GM18951 (cell line): Measurements from ENCODE around the gene CLBA1.

Experiments
- POLR2A ChIP-seq: IDR thresholded peaks from 4 replicates; pipeline ENCODE4 v1.6.1; 2011; ENCODE audit warnings: mild to moderate bottlenecking; ENCODE audit not compliant: insufficient read length, insufficient read depth; ENCODE audit errors: extremely low read depth
- in situ Hi-C: fragments of 300-500 bp; cut with MboI; formaldehyde crosslinking; loops from one replicate; pipeline ENCODE4 v1.12.0; 2022; ENCODE audit warnings: low sequenced_read_pairs, mixed read lengths, inconsistent platforms; ENCODE audit not compliant: unreplicated experiment

The CLBA1 gene

DNA sequence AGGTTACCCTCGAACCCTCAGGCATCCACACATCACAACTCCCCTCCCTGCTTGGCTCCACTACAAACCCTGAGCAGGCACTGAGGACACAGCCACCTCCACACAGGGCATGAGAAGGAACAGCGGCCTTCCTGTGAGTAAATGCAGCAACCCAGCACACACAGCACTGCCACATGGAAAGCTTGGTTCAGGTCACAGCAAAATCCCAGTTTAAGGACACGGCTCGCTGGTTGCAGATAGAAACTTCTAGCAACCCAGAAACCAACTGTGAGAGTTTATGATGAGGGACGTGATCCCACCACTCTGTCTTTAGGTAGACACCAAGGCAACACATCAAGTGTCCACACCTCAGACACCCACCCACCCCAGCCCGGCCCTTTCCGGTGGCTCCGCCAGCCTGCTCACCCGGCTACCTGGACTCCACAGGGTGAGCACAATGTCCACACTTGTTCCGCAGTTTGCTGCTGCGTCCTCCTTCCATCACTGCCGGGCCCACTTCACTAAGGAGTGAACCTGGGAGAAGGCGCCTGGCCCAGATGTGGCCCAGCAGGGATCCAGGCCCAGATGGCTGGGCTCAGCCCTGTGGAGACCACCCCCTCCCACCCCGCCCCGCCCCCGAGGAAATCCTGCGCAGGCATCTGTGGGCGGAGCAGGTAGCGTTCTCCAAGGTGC is 22.1 kb downstream of the CLBA1 start:
- in situ Hi-C loops = no loop called here
- peak; percentile 16 for TF ChIP-seq POLR2A

DNA sequence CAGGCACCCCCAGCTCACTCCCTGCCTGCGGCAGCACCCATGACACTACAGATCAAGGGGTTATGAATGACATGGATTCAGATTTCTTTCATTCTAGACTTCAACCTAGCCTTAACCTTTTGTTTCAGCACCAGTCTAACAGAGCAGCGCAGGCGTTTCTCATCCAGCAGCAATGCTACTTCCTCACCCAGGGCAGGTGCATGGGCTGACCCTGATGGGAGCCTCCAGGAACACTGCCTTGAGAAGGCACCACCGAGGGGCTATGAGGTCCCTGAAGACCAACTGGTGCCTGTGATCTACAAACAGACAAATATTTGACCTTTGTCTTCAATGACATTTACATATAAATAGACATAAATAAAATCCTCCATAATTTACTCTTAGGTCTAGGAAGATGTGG is 24.5 kb downstream of the CLBA1 start:
- no peak for TF ChIP-seq POLR2A
- in situ Hi-C loops = no loop called here

GRCh38 chr14:105010891-105011291 is 25.3 kb downstream of the CLBA1 start:
- no peak for TF ChIP-seq POLR2A
- in situ Hi-C loops = no loop called here

- in situ Hi-C loops = no loop called here
- TF ChIP-seq POLR2A = no peak
Observed at GRCh38 chr14:105011312-105011990, 25.9 kb downstream of the CLBA1 start.

GRCh38 chr14:105012171-105012985 is 26.8 kb downstream of the CLBA1 start:
- TF ChIP-seq POLR2A = peak; percentile 25
- in situ Hi-C loops = no loop called here

- TF ChIP-seq POLR2A = no peak
- in situ Hi-C loops = no loop called here
Observed at GRCh38 chr14:105013150-105013785, 27.7 kb downstream of the CLBA1 start.

- TF ChIP-seq POLR2A = no peak
- in situ Hi-C loops = no loop called here
Observed at GRCh38 chr14:105014032-105014431, 28.4 kb downstream of the CLBA1 start.

- no peak for TF ChIP-seq POLR2A
- in situ Hi-C loops = no loop called here
Observed at GRCh38 chr14:105014631-105015030, 29.0 kb downstream of the CLBA1 start.

DNA sequence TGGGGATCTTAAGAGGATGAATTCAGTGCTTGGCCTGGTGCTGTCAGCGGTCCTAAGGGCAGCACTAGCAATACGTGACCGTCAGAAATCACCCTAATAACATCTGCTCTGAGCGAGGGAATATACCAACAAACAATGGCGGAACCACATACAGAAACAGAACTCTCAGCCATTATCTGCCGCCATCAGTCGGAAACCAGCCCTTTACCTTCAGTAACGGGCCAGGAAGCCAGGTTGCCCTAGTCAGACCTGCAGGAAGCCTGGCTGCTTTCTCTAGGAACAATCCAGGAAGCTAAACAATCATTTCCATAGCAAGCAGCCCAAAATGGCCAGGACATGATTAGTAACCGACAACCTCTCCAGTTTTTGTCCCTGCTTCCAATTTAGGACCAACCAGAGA is 29.7 kb downstream of the CLBA1 start:
- in situ Hi-C loops = no loop called here
- TF ChIP-seq POLR2A = no peak

GRCh38 chr14:105015905-105016304 is 30.3 kb downstream of the CLBA1 start:
- in situ Hi-C loops = no loop called here
- TF ChIP-seq POLR2A = no peak

DNA sequence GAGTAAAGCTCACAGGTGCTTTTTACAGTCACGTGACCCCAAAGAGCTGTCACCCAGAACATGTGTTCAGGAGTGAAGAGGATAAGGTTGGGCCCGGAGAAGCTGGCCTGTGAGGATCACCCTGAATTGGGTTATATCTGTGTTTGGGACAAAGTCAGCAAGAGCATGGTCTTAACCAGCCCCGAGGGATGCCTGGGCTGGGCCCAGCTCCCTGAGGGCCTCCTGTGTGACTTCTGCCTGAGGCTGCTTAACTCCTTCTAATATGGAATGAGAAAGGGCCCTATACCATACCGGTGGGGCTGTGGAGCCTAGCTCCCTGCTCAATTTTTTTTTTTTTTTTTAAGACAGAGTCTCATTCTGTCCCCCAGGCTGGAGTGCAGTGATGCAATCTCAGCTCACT is 32.8 kb downstream of the CLBA1 start:
- in situ Hi-C loops = no loop called here
- no peak for TF ChIP-seq POLR2A

- TF ChIP-seq POLR2A = no peak
- in situ Hi-C loops = no loop called here
Observed at GRCh38 chr14:105019861-105020814, 34.5 kb downstream of the CLBA1 start.

DNA sequence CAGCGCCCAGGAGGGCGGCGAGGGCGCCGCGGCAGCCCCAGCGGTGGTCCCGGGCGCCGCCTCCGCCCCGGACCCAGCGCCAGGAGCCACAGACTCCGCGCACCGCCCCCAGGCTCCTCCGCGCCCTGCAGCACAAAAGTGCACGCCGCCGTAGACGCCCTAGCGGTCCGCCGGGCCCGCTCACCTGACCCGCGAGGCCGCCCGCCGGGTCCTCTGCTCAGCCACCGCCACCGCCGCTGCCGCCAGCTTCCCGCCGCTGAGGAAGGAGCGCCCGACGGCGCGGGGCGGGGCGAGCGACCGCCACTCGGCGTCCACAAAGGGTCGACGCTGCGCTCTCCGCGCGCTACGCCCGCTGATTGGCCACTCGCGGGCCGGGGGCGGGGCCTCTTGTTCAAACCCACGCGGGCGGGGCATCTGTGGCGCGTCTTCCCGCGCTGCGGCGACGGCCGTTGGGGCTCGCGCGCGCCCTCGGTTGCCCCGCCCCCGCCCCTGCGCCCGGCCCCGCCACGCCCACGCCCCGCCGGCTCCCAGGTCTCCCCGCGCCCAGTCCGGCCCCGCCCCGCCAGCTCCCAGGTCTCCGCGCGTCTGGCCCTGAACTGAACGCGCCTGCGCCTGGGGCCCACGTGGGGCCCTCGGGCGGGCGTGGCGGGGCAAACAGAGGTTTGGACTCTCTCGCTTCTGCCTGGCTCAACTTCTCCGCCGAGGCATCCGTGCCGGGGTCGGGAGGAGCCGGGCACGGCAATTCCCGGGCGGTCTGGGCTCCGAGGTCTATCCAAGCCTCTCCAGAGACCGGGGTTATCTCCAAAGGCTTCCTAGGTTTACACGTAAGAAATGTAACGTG is 35.4 kb downstream of the CLBA1 start, which contains the start of gene CDCA4:
Gene CDCA4, minus strand, starts transcription at position 269 of the 841 bp plus-strand sequence. CDS start 9,154 bp downstream, outside the sequence.
- in situ Hi-C loops = no loop called here

More for the DNA sequence above, 35.4 kb downstream of the CLBA1 start, which contains the start of gene CDCA4:
- peak; percentile 93 for TF ChIP-seq POLR2A
